ENCODE results near the gene TMEM109.

Gene TMEM109

GRCh38 chr11:60910281-60910687, 3.7 kb upstream of the TMEM109 start:
- DNase-seq (ENCODE audit: low read depth): no peak

GRCh38 chr11:60910711-60911380, 3.1 kb upstream of the TMEM109 start:
- DNase-seq (ENCODE audit: low read depth): no peak

GRCh38 chr11:60912223-60912850, 1.6 kb upstream of the TMEM109 start:
- DNase-seq (ENCODE audit: low read depth): no peak

GRCh38 chr11:60912851-60913528, 968 bp upstream of the TMEM109 start:
- no peak for DNase-seq (ENCODE audit: low read depth)

GRCh38 chr11:60914633-60915247, 782 bp downstream of the TMEM109 start:
- DNase-seq (ENCODE audit: low read depth): no peak

GRCh38 chr11:60915248-60915914, 1.4 kb downstream of the TMEM109 start:
- peak; percentile 33 for DNase-seq (ENCODE audit: low read depth)

- DNase-seq (ENCODE audit: low read depth): no peak
These were observed 2.8 kb downstream of the TMEM109 start for GRCh38 chr11:60916669-60917206.

- no peak for DNase-seq (ENCODE audit: low read depth)
These were observed 3.3 kb downstream of the TMEM109 start for GRCh38 chr11:60917267-60917666.

GRCh38 chr11:60918251-60918938, 4.4 kb downstream of the TMEM109 start:
- DNase-seq (ENCODE audit: low read depth): no peak

- no peak for DNase-seq (ENCODE audit: low read depth)
These were observed 4.9 kb downstream of the TMEM109 start for GRCh38 chr11:60918939-60919265.

- no peak for DNase-seq (ENCODE audit: low read depth)
These were observed 5.4 kb downstream of the TMEM109 start for GRCh38 chr11:60919320-60919719.

GRCh38 chr11:60919956-60920355, 6.0 kb downstream of the TMEM109 start:
- no peak for DNase-seq (ENCODE audit: low read depth)

GRCh38 chr11:60921259-60921658, 7.3 kb downstream of the TMEM109 start:
- no peak for DNase-seq (ENCODE audit: low read depth)

- DNase-seq (ENCODE audit: low read depth): no peak
These were observed 7.9 kb downstream of the TMEM109 start for GRCh38 chr11:60921777-60922335.

GRCh38 chr11:60922906-60923305, 8.9 kb downstream of the TMEM109 start:
- DNase-seq (ENCODE audit: low read depth): no peak

- DNase-seq (ENCODE audit: low read depth): no peak
These were observed 9.4 kb downstream of the TMEM109 start for GRCh38 chr11:60923326-60923725.

- no peak for DNase-seq (ENCODE audit: low read depth)
These were observed 9.8 kb downstream of the TMEM109 start for GRCh38 chr11:60923800-60924109.

GRCh38 chr11:60924110-60924905, 10.3 kb downstream of the TMEM109 start, which contains the start of gene TMEM132A:
Gene TMEM132A (plus strand): TSS chr11:60924460. CDS start chr11:60924634, 174 bp downstream.
- no peak for DNase-seq (ENCODE audit: low read depth)

- DNase-seq (ENCODE audit: low read depth): no peak
These were observed 11.2 kb downstream of the TMEM109 start for GRCh38 chr11:60924906-60925853.

All from stimulated activated CD8-positive, alpha-beta memory T cell treated with anti-CD3 and anti-CD28 coated beads, Interleukin-7, amount 100 ng/mL, for 24 hours (primary cell).